Iris pigment epithelial cell (primary cell): Measurements from ENCODE around the gene DCTN1.

Experiments
- DNase-seq: peaks from one replicate; pipeline ENCODE4 v3.0.0-alpha.2; 2011; ENCODE audit warnings: low read depth

DCTN1 gene

GRCh38 chr2:74413001-74413698 is 33.0 kb upstream of the DCTN1 start:
- no peak for DNase-seq

- DNase-seq, result no peak
Observed at GRCh38 chr2:74407682-74408081, 27.6 kb upstream of the DCTN1 start.

- DNase-seq, result peak; percentile 50
Observed at GRCh38 chr2:74406035-74406434, 25.9 kb upstream of the DCTN1 start.

DNA sequence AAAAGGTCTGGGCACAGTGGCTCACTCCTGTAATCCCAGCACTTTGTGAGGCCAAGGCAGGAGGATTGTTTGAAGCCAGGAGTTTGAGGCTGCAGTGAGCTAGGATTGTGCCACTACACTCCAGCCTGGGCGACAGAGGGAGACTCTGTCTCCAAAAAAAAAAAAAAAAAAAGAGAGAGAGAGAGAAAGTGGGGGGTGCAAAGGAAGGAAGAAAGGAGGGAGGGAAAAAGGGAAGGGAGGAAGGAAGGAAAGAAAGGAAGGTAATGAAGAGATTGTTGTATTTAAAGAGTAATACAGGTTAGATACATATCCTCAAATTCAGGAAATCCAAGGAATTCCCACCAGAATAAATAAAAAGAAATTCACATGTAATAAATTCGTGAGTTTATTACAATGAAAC is 21.8 kb upstream of the DCTN1 start:
- DNase-seq, result no peak

DNA sequence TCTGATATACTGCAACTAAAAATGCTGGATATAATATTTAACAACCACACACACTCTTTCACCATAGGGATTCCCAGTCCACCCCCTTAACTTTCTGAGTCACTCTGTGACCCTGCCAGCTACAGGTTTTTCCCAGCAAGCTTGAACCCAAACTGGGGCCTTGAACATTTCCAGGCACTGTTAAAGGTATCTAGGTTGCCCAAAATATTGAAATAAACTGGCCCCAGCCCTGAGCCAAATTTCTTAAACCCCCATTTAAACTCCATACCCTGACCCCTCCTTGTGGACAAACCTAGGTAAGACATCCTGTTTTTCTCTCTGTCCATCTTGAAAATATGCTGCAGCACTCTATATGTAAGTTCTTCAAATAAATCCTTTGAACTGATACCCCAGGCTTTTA is 19.7 kb upstream of the DCTN1 start:
- DNase-seq, result peak; percentile 41

GRCh38 chr2:74396149-74396548 is 16.0 kb upstream of the DCTN1 start:
- DNase-seq, result no peak

DNA sequence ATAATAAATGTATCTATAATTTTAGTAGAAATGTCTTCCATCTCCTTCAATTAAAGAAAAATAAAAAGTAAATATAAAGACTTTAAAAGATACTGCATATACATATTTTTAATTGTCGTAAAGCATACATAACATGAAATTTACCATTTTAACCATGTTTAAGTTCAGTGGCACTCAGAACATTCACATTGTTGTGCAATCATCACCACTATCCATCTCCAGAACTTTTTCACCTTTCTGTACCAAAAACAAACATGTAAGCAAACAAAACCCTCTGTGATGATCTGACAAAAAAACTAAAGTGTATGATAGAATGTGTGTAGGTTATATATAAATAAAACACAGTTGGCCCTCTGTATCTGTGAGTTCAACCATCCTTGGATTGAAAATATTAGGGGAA is 13.4 kb upstream of the DCTN1 start:
- DNase-seq, result no peak

- DNase-seq, result no peak
Observed at GRCh38 chr2:74392449-74392743, 12.3 kb upstream of the DCTN1 start.

- DNase-seq, result peak; percentile 79
Observed at GRCh38 chr2:74391580-74392448, 11.7 kb upstream of the DCTN1 start.

DNA sequence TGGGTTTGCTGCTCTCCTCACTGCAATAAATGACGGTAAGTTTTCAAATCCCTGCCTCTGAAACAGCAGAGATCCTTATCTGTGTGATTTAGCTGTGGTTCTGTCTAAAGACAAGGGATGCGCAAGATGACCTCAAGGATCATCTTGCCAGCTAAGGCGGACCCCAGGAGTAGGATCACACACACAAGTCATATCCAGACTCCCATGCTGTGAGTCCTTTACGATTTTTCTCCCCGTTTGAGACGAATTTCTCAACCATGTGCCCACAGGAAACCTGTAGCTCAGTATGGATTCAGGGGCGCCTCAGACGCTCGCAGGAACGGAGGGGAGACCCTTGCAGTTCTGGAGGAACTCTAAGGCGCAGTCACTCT is 11.1 kb upstream of the DCTN1 start:
- peak; percentile 44 for DNase-seq

DNA sequence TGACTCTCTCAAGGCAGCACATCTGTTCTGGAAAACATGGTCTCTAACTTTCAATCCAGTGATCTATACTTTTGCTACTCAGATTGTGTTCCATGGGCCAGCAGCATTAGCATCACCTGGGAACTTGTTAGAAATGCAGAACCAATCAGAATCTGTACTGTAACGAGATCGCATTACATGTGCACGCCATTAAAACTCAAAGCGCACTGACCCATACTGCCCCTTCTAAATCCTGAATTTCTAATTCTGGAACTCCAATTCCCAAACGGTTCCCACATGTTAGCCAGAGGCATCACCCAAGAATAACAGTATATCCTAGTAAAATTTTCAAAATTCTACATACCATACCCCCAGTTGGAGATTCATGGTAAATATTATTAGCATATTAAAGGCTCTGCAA is 10.5 kb upstream of the DCTN1 start:
- no peak for DNase-seq

DNA sequence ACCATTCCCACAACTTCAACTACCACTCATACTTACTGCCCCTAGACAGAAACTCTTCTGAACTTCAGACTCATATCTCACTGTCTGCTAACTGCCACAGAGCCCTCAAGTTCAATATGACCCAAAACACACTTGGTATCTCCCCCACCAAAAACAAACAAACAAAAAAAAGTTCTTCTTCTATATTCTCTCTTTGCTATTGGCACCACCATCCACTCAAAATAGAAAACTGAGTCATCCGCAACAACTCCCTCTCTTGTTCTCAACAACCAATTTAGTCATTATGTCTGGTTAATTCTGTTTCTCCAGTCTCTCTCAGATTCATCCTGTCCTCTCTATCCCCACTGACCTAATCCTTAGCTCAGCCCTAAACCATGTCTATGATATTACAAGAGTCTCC is 7.2 kb upstream of the DCTN1 start:
- DNase-seq, result peak; percentile 42

GRCh38 chr2:74385396-74385795 is 5.3 kb upstream of the DCTN1 start:
- no peak for DNase-seq

- DNase-seq, result peak; percentile 46
Observed at GRCh38 chr2:74384051-74384450, 3.9 kb upstream of the DCTN1 start.

DNA sequence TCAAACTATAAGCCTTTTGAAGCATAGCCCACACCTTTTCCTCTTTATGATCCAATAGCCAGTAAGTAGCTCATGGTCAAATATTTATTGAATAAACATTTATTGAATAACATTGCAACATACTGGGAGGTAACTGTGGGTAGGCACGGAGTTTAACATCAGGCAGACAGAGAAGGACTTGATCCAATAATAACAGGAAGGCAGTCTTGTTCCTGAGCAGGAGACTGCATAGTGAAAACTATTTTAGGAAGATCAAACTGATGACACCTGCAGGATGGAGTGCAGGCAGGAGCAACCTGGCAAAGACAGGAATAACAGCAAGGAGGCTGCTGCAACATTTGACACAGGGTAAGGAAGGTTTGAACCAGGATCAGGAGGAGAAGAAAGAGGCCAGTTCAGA is 3.1 kb upstream of the DCTN1 start:
- DNase-seq, result peak; percentile 87

- DNase-seq, result no peak
Observed at GRCh38 chr2:74381751-74382150, 1.6 kb upstream of the DCTN1 start.

DNA sequence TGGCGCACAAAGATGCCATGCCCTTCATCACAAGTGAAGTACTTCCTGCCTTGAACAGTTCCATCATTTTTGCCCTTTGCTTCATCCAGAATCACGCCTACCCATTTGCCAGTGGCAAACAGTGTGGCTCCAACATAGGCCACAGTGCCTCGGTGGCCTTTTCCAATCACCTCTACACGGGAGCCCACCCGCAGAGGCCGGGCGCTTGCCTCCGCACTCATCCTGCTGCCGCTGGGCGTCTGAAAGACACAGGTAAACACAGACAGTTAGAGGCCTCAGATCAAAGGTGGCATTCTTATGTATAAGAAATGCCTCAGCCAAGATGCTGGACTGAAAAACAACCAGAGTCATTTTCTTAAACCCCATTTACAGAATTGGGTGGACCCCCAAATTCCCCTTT is 2.1 kb downstream of the DCTN1 start:
- DNase-seq, result no peak

DNA sequence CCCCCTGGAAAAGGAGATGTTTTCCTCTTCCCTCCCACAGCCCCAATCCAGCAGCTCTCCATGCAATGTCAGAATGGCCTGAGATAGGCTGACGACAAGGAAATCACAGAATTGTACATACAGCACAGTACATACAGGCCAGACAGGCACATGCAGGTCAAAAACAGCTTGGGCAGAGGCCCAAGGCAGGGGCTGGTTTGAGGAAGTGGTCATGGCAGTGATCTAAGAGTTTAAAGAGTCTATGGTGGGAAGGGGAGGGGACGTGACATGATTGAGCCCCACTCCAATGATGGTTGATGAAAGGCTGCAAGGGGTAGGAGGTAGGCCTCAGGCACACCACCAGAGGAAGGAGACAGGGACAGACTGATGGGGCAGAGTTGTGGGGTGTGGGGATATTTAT is 4.3 kb downstream of the DCTN1 start:
- DNase-seq, result no peak

DNA sequence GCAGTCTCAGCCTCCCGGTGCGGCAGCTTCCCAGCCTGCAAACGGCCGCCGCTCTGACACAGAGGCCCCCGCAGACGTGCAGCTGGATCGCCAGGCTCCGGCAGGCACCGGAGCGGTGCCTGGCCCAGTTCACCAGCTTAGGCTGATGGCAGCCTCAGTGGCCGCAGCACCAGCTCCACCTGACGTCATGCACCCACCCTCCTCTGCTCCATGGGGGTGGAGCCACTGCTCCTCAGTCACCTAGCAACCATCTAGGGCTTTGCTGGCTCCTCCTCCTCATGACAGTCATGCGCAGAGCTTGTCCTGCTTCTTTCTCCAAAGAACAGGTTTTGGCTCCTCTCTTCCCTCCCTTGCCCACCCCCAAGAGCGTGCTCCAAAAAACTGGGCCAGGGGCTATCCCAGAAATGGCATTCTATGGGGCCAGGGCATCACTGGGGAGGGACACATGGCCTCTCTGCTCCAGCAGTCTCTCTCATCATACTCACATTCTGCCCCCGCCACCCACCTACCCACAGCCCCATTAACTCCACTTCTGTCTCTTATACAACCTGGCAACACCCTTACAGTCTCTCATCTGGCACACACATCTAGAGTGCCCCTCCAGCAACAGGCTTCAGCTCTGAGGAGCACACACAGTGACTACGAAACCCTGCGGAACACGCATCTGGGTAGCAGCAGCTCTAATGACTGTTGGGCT is 5.5 kb downstream of the DCTN1 start:
- DNase-seq, result peak; percentile 88

GRCh38 chr2:74373985-74374384 is 6.1 kb downstream of the DCTN1 start:
- no peak for DNase-seq

GRCh38 chr2:74373221-74373676 is 6.9 kb downstream of the DCTN1 start:
- no peak for DNase-seq

- DNase-seq, result no peak
Observed at GRCh38 chr2:74372674-74373073, 7.4 kb downstream of the DCTN1 start.

DNA sequence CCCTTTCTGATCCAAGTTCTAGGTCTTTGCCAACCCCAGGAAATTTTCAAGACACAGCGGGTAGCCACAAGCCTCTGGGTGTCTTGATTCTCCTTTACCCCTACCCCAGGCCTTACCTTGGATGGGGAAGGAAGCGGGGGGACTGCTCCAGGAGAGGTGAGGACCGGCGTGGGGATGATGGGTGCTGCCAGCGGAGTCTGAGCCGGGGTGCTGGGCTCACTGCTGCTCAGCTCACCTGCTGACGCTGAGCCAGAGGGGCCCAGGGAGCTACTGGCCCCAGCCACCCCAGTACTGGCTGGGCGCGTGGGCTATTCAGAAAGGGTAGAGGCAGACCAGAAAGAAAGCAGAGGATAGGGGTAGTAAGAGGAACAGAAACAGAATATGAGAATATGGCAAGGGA is 8.7 kb downstream of the DCTN1 start:
- DNase-seq, result no peak
